Ovary (tissue), 9 donors: ENCODE data around the gene LUZP2. TPM values are rescaled to one million over a fixed set of nuclear protein-coding genes. Genes with fewer than 3 reads are reported as not detected.

ENCODE experiments used
- DNase-seq, 5 donors: peaks; one replicate each; pipeline ENCODE4 v3.0.0-alpha.2; 2019 to 2020
- H3K27ac ChIP-seq, 2 donors: fragments of 200-600 bp; one replicate each; pipeline versions ENCODE4 v1.5.1 to v1.8.0; 2019 to 2022
- H3K27me3 ChIP-seq: fragments of 200-600 bp; one replicate; pipeline ENCODE4 v1.8.0; 2022
- H3K36me3 ChIP-seq: fragments of 200-600 bp; sonication (generic); one replicate; pipeline ENCODE4 v1.5.1; 2019
- H3K4me1 ChIP-seq: one replicate; pipeline ENCODE4 v1.8.1; 2013; ENCODE audit warnings: mild to moderate bottlenecking, moderate library complexity; ENCODE audit not compliant: insufficient read depth
- H3K4me3 ChIP-seq: fragments of 200-600 bp; sonication (generic); one replicate; pipeline ENCODE4 v1.5.1; 2017
- H3K9me3 ChIP-seq, 2 donors: fragments of 200-600 bp in 1 of 2; sonication (generic) in 1 of 2; one replicate each; pipeline versions ENCODE4 v1.5.1 to v1.8.1; 2013 to 2019; ENCODE audit warnings: mild to moderate bottlenecking in 1 of 2, moderate library complexity in 1 of 2
- CTCF ChIP-seq, 3 donors: fragments of 450-650 bp in 2 of 3; fragments of 200-600 bp in 1 of 3; IDR thresholded peaks; one replicate each; pipeline versions ENCODE4 v1.5.1 to v1.8.0; 2016 to 2022; ENCODE audit warnings: antibody characterized with exemption in 3 of 3, mild to moderate bottlenecking in 1 of 3
- EP300 ChIP-seq: sonication (generic); formaldehyde crosslinking; IDR thresholded peaks from one replicate; pipeline ENCODE4 v1.6.1; 2017; ENCODE audit warnings: antibody characterized with exemption
- POLR2A ChIP-seq: fragments of 450-650 bp; IDR thresholded peaks from one replicate; pipeline ENCODE4 v1.6.1; 2017; ENCODE audit warnings: antibody characterized with exemption, mild to moderate bottlenecking, moderate library complexity
- WGBS, 3 donors: extraction: QIAGEN DNeasy Blood & Tissue Kit in 1 of 3; methylation state at CpG; one replicate each; pipeline versions ENCODE4 v1.1.5 to v1.1.7; 2013 to 2017; 5-methylcytosine and 5-hydroxymethylcytosine counted together
- intact Hi-C, 4 donors: fragments of 100-400 bp; cut with DNase I; formaldehyde crosslinking; loops; one replicate each; pipeline versions ENCODE4 v1.11.0 to v1.15.1; 2022 to 2023
- polyA plus RNA-seq, 2 donors: library from polyadenylated mRNA; stranded (reverse); fragments of 200-250 nt in 1 of 2; fragments of 350-450 nt in 1 of 2; fragmentation: Illumina TruSeq in 1 of 2; extraction: RNeasy Lipid Tissue Mini Kit (QIAGEN cat#74804) in 1 of 2; gene quantifications; one replicate each; pipeline ENCODE4 v1.2.3, GENCODE V29; 2013 to 2014
- total RNA-seq, 7 donors: library from RNA; depleted of rRNA in 2 of 7; stranded (reverse); fragments of >200 nt in 2 of 7; fragmentation: NEBNext Ultra II Directional in 3 of 7; extraction: Animal tissue kit (Norgen Biotek cat#: 25700) in 3 of 7; gene quantifications; one replicate each; pipeline versions ENCODE4 v1.1.0 to v1.2.4, GENCODE V29; 2016 to 2023
- donor health status: DM: no; HTN: no; CAD: no; lungs with moderate emphysema.
- donor health status: DM: no; HTN: no; CAD: no.
- donor health status: Bipolar disorder and iron deficiency.
- donor health status: DM: yes; HTN: yes; CAD: no.
- donor health status: DM: no; HTN: no; CAD: no.
- donor health status: DM: yes; HTN: yes; CAD: no.

LUZP2 gene
- total and polyA plus RNA-seq, 9 donors, result 0.04 to 0.23 (median 0.07) TPM; not detected in 6

- no peaks in the 10 kb centered on the region for H3K4me1 ChIP-seq
- no peak overlapping the region for H3K4me3 ChIP-seq
- H3K27ac ChIP-seq, result no peak overlapping the region
- no peaks in the 10 kb centered on the region for H3K36me3 ChIP-seq
- no peak for DNase-seq
- H3K27me3 ChIP-seq, result no peaks in the 10 kb centered on the region
- TF ChIP-seq CTCF (IDR thresholded peaks at IDR 0.05) (no peak), POLR2A (no peak), EP300 (no peak)
- intact Hi-C loops, result no loop called here
- no peaks in the 10 kb centered on the region for H3K9me3 ChIP-seq
These were observed 375.9 kb downstream of the LUZP2 start for GRCh38 chr11:24872651-24873311.

- H3K4me3 ChIP-seq, result no peak overlapping the region
- no peak overlapping the region for H3K27ac ChIP-seq
- TF ChIP-seq EP300 (no peak), CTCF (IDR thresholded peaks at IDR 0.05) (no peak), POLR2A (no peak)
- H3K9me3 ChIP-seq, result no peaks in the 10 kb centered on the region
- no peaks in the 10 kb centered on the region for H3K36me3 ChIP-seq
- H3K27me3 ChIP-seq, result no peaks in the 10 kb centered on the region
- DNase-seq, result no peak
- H3K4me1 ChIP-seq, result no peaks in the 10 kb centered on the region
- intact Hi-C loops, result no loop called here
- WGBS, 3 donors, result 4 to 10% (median 7%) methylated on average over 1 of the region's 1 CpG
These were observed 384.1 kb downstream of the LUZP2 start for GRCh38 chr11:24880962-24881361.

- Histone ChIP-seq H3K27ac (no peak overlapping the region), H3K27me3 (no peaks in the 10 kb centered on the region), H3K4me3 (no peak overlapping the region), H3K9me3 (no peaks in the 10 kb centered on the region), H3K4me1 (no peaks in the 10 kb centered on the region), H3K36me3 (no peaks in the 10 kb centered on the region)
- intact Hi-C loops, result no loop called here
- DNase-seq, result no peak
- 72 to 75% (median 72%) methylated on average over 4 of the region's 4 CpGs for WGBS, 3 donors
- no peak for TF ChIP-seq POLR2A
- no peak for TF ChIP-seq CTCF (IDR thresholded peaks at IDR 0.05)
- no peak for TF ChIP-seq EP300
These were observed 388.8 kb downstream of the LUZP2 start for GRCh38 chr11:24885580-24886173.

- H3K9me3 ChIP-seq, result no peaks in the 10 kb centered on the region
- no peaks in the 10 kb centered on the region for H3K4me1 ChIP-seq
- H3K27ac ChIP-seq, result no peak overlapping the region
- H3K27me3 ChIP-seq, result no peaks in the 10 kb centered on the region
- intact Hi-C loops, result no loop called here
- no peak for TF ChIP-seq EP300
- TF ChIP-seq CTCF (IDR thresholded peaks at IDR 0.05), result no peak
- no peak for TF ChIP-seq POLR2A
- no peak overlapping the region for H3K4me3 ChIP-seq
- no peaks in the 10 kb centered on the region for H3K36me3 ChIP-seq
- WGBS, 3 donors, result 56 to 86% (median 60%) methylated on average over 4 of the region's 4 CpGs
- no peak for DNase-seq
These were observed 390.2 kb downstream of the LUZP2 start for GRCh38 chr11:24886880-24887619.
